SK-N-MC (cell line): ENCODE results near the gene ACKR2.

ENCODE experiments used
- EZH2 ChIP-seq: fragments of 200-600 bp; sonication (generic); IDR thresholded peaks from one replicate; pipeline ENCODE4 v1.6.1; 2017; ENCODE audit warnings: antibody characterized with exemption
- FOXP2 ChIP-seq: optimal IDR thresholded peaks from 2 replicates; pipeline ENCODE3; 2011; ENCODE audit warnings: mild to moderate bottlenecking, moderate library complexity; ENCODE audit not compliant: insufficient read depth; ENCODE audit errors: extremely low read length, control extremely low read depth
- POLR2AphosphoS5 ChIP-seq: IDR thresholded peaks from 2 replicates; pipeline ENCODE4 v1.6.1; 2012; ENCODE audit warnings: mild to moderate bottlenecking, low read depth, low read length, borderline replicate concordance

DNA sequence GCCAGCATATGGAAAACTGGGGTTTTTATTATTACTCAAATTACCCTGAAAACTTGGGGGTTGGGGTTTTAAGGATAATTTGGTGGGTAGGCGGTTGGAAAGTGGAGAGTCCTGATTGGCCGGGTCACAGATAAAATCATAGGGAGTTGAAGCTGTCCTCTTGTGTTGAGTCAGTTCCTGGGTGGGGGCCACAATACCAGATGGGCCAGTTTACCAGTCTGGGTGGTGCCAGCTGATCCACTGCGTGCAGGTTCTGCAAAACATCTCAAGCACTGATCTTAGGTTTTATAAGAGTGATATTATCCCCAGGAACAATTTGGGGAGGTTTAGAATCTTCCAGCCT lies 91.8 kb downstream of the ACKR2 start:
- TF ChIP-seq POLR2AphosphoS5 (no peak), EZH2 (no peak), FOXP2 (no peak)
